Measurements from ENCODE around the gene ZMYM5. TPM values are rescaled to one million over a fixed set of nuclear protein-coding genes. Genes with fewer than 3 reads are reported as not detected.
"Not testable (repeated sequence)": the region's sequence is repeated elsewhere in the genome, so short reads cannot be mapped to it uniquely, and the experiment has no call there.

Gene ZMYM5
- total RNA-seq, result 10 to 100 TPM in 2 of 4 donors, 1 to 10 TPM in 2; 7.8 to 13.8 (median 10.2) TPM

GRCh38 chr13:19863323-19864023 is at the start of gene ZMYM5:
ZMYM5 (minus strand) TSS chr13:19863649; CDS start chr13:19852180, 11,469 bp downstream.
- ATAC-seq (peak; percentile 86), DNase-seq (peak; percentile 98)
- TF ChIP-seq POLR2A (IDR thresholded peaks at IDR 0.05), result peak; percentile 90 to 97
- TF ChIP-seq CTCF (IDR thresholded peaks at IDR 0.05 in 4 of 5, conservative IDR thresholded peaks at IDR 0.05 in 1 of 5), result no peak
- intact Hi-C loops (cut with DNase I; ENCODE audit: low total_unique reads), result loop anchor here (1.0 to 2.0 kb wide), 3 partner anchors 81 to 231 kb away; partner anchors contain the start of genes MPHOSPH8, PSPC1 and ZMYM2
- no peaks in the 10 kb centered on the region for H3K36me3 ChIP-seq
- H3K4me3 ChIP-seq, result peak within 1 kb of the TSS; percentile 80 to 92 (median 81)
- no peaks in the 10 kb centered on the region for H3K9me3 ChIP-seq
- H3K27me3 ChIP-seq, result no peaks in the 10 kb centered on the region
- peak within 1 kb of the TSS; percentile 89 to 98 (median 92) for H3K27ac ChIP-seq
- in situ Hi-C loops (cut with MboI; ENCODE audit: low sequenced_read_pairs in 4 of 4), result loop anchor here in 2 of 4 donors (10.0 to 25.0 kb wide), 4 partner anchors 89 to 229 kb away; partner anchors contain the start of genes MPHOSPH8 (in 2 of the 2) and ZMYM2 (in 1 of the 2)
- H3K4me1 ChIP-seq, result peaks cover 16 to 17% of the 10 kb centered on the region in 2 donors

GRCh38 chr13:19910336-19911072 is 47.1 kb upstream of the ZMYM5 start:
- intact Hi-C loops (cut with DNase I; ENCODE audit: low total_unique reads), result no loop called here
- H3K27ac ChIP-seq, result no peak overlapping the region
- no peaks in the 10 kb centered on the region for H3K27me3 ChIP-seq
- ATAC-seq (no peak), DNase-seq (no peak)
- H3K36me3 ChIP-seq, result no peaks in the 10 kb centered on the region
- no peaks in the 10 kb centered on the region for H3K9me3 ChIP-seq
- in situ Hi-C loops (cut with MboI; ENCODE audit: low sequenced_read_pairs in 4 of 4), result no loop called here
- H3K4me1 ChIP-seq, result no peaks in the 10 kb centered on the region
- TF ChIP-seq CTCF (IDR thresholded peaks at IDR 0.05 in 4 of 5, conservative IDR thresholded peaks at IDR 0.05 in 1 of 5), result no peak
- H3K4me3 ChIP-seq, result no peak overlapping the region

GRCh38 chr13:19908350-19908986 is 45.0 kb upstream of the ZMYM5 start:
- TF ChIP-seq CTCF (IDR thresholded peaks at IDR 0.05 in 4 of 5, conservative IDR thresholded peaks at IDR 0.05 in 1 of 5), result no peak
- TF ChIP-seq POLR2A (IDR thresholded peaks at IDR 0.05), result no peak
- Histone ChIP-seq H3K36me3 (no peaks in the 10 kb centered on the region), H3K27me3 (no peaks in the 10 kb centered on the region), H3K4me3 (no peak overlapping the region), H3K27ac (no peak overlapping the region), H3K4me1 (no peaks in the 10 kb centered on the region), H3K9me3 (no peaks in the 10 kb centered on the region)
- in situ Hi-C loops (cut with MboI; ENCODE audit: low sequenced_read_pairs in 4 of 4), result no loop called here
- DNase-seq (no peak), ATAC-seq (no peak)
- intact Hi-C loops (cut with DNase I; ENCODE audit: low total_unique reads), result no loop called here

- H3K4me1 ChIP-seq; H3K36me3 ChIP-seq; H3K4me3 ChIP-seq; H3K27ac ChIP-seq; DNase-seq; ATAC-seq; intact Hi-C loops (cut with DNase I; ENCODE audit: low total_unique reads); H3K9me3 ChIP-seq; H3K27me3 ChIP-seq; in situ Hi-C loops (cut with MboI; ENCODE audit: low sequenced_read_pairs in 4 of 4): not testable (repeated sequence)
These were observed 42.2 kb upstream of the ZMYM5 start for GRCh38 chr13:19905487-19906195.

Data from gastrocnemius medialis (tissue), 4 donors.